Thyroid gland (tissue), 4 donors: Measurements from ENCODE around the gene OCLN.
"Not testable (repeated sequence)": the region's sequence is repeated elsewhere in the genome, so short reads cannot be mapped to it uniquely, and the experiment has no call there.

Source experiments
- POLR2A ChIP-seq, 2 donors: fragments of 450-650 bp; IDR thresholded peaks; one replicate each; pipeline ENCODE4 v1.6.1; 2017; ENCODE audit warnings: antibody characterized with exemption in 2 of 2, mild to moderate bottlenecking in 2 of 2, moderate library complexity in 1 of 2
- TF ChIP-seq, protein P1 (sequence below), 6 experiments: fragments of 200-600 bp in 3 of 6; fragments of 450-650 bp in 3 of 6; sonication (generic) in 3 of 6; IDR thresholded peaks; one replicate each; pipeline ENCODE4 v1.5.1; 2016 to 2019; ENCODE audit warnings: antibody characterized with exemption in 6 of 6, mild to moderate bottlenecking in 2 of 6, inconsistent platforms in 1 of 6, moderate library complexity in 1 of 6

DNA sequence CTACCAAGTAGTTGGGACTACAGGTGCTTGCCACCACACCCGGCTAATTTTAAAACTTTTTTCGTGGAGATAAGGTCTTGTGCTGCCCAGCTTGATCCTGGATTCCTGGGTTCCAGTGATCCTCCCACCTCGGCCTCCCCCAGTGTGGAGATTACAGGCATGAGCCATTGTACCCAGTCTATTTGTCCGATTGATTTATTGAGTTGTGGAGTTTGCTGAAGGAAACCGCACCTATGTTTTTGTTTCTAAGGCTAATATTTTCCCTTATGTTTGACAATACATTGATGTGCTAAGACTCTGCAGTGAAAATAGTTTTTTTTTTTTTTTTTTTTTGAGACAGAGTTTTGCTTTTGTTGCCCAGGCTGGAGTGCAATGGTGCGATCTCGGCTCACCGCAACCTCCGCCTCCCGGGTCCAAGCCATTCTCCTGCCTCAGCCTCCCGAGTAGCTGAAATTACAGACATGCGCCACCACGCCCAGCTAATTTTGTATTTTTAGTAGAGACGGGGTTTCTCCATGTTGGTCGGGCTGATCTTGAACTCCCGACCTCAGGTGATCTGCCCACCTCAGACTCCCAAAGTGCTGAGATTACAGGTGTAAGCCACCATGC, 20.0 kb upstream of the OCLN start:
- TF ChIP-seq, protein P1, sequence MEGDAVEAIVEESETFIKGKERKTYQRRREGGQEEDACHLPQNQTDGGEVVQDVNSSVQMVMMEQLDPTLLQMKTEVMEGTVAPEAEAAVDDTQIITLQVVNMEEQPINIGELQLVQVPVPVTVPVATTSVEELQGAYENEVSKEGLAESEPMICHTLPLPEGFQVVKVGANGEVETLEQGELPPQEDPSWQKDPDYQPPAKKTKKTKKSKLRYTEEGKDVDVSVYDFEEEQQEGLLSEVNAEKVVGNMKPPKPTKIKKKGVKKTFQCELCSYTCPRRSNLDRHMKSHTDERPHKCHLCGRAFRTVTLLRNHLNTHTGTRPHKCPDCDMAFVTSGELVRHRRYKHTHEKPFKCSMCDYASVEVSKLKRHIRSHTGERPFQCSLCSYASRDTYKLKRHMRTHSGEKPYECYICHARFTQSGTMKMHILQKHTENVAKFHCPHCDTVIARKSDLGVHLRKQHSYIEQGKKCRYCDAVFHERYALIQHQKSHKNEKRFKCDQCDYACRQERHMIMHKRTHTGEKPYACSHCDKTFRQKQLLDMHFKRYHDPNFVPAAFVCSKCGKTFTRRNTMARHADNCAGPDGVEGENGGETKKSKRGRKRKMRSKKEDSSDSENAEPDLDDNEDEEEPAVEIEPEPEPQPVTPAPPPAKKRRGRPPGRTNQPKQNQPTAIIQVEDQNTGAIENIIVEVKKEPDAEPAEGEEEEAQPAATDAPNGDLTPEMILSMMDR (IDR thresholded peaks at IDR 0.05) = not testable (repeated sequence)
- TF ChIP-seq POLR2A (IDR thresholded peaks at IDR 0.05) = not testable (repeated sequence)
